Activated T-cell treated with anti-CD3 and anti-CD28 coated beads, Interleukin-2, amount 50 U/mL, for 1 hour (primary cell): ENCODE results near the gene DGKI.

ENCODE experiments used
- DNase-seq: peaks from one replicate; pipeline ENCODE4 v3.0.0-alpha.2; 2020

DGKI gene

GRCh38 chr7:137519181-137519691 lies 327.5 kb downstream of the DGKI start:
- no peak for DNase-seq

- no peak for DNase-seq
Observed at GRCh38 chr7:137513091-137513490, 333.7 kb downstream of the DGKI start.

GRCh38 chr7:137507096-137507495 lies 339.7 kb downstream of the DGKI start:
- no peak for DNase-seq

DNA sequence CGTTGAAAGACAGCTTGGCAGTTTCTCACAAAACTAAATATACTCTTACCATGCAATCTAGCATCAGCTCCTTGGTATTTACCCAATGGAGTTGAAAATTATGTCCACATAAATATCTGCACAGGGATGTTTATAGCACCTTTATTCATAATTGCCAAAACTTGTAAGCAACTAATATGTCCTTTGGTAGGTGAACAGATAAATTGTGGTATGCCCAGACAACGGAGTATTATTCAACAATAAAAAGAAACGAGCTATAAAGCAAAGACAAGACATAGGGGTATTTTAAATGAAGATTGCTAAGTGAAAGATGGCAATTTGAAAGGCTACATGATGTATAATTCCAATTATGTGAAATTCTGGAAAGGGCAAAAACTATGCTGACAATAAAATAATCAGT lies 340.7 kb downstream of the DGKI start:
- no peak for DNase-seq

DNA sequence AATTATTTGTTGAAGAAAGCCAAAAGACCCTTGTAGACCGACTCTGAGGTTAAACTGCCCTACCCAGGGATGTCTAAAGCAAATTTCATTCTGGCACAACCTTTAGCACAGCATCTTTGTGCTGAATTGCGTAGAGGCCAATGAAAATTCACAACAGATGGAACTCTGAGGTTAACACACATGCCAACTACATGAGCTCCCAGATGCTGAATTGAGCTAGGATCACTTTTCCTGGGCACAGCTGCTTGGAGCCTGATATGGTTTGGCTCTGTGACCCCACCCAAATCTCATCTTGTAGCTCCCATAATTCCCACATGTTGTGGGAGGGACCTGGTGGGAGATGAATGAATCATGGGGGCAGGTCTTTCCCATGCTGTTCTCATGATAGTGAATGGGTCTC lies 345.2 kb downstream of the DGKI start:
- no peak for DNase-seq

DNA sequence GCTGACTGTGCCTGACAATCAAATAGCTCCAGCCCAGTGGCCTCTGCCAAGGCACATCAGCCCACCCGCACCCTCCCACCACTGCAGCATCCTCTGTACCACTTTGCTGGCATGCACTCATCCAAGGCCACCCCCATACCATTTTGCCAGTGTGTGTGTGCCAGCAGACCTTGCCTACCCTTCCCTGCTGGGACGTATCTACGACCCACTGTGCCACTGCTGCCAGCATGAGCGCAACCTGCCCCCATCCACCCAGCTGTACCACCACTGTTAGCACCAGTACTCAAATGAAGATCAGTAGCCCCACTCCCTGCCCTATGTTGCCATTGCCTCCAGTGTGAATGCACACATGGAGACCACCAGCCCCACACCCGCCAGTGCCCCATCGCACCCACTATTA lies 353.9 kb downstream of the DGKI start:
- DNase-seq: no peak

- no peak for DNase-seq
Observed at GRCh38 chr7:137489880-137490279, 356.9 kb downstream of the DGKI start.

DNA sequence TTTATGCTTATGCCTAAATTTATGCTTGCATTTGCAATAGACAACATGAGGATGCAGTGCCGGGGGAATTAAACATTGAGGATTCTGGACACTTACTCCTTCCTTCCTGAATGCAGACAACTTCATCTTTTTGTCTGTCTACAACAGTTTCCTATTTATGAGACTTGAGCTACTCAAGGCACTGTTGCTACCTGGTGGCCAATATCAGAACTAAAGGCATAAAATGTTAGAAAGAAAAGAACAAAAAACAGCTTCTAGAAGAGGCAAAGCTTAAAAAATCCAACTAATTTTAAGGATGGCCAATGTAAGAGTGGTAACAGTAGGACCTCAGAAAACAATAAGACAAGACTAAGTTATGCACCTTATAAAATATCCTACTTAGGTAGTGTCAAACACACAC lies 358.7 kb downstream of the DGKI start:
- DNase-seq: no peak

DNA sequence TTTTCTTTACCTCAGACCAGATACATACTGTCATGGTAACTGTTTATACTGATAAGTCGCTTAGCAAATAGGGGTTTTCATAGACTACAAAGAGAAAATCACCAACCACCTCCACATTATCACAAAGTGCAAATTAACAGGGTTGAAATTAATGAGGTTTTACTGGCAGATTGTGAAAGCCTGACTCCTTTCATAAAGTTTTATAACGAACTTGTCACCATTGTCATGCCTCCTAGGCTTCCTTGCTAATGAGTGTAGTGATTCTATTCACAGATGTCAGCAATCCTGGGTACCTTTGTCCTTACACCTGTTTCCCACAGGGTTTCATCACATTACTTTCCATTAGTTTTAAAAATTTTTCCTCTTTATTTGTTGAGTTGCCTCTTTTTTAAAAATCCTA lies 361.0 kb downstream of the DGKI start:
- DNase-seq: no peak

DNA sequence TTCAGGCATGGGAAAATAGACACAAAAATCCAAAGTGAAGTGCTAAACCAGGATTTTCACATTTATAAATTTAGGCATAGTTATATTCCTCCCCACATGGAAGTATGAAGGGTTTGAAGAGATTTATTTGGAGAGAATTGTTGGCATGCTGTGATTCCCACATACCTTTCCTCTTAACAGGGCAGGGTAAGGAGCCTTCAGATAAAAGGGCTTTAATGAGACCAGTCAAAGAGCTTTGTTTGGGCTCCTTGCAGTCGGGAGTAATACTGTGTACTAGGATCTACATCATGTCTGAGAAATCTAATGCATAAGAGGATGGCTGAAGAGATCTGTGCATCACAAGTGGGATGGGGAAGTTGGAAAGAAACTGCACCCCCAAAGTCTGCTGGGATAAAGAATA lies 362.4 kb downstream of the DGKI start:
- DNase-seq: no peak

DNA sequence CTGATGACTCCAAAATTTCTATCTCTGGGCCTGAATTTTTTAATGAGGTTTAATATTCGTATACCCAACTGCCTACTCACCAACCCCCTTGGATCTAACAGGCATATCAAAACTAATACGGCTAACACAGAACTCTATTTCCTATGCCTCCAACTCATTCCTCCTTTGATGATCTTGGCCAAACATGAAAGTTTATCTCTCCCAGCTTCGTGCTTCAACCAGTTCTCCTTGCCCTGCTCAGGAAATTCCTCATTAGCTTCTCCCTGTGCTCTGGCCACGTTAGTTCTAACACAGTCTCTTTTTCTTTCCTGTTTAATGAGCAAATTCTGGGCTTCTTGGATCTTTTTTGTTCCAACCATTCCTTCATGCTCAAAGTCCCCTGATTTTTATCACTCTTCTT lies 364.3 kb downstream of the DGKI start:
- DNase-seq: no peak

DNA sequence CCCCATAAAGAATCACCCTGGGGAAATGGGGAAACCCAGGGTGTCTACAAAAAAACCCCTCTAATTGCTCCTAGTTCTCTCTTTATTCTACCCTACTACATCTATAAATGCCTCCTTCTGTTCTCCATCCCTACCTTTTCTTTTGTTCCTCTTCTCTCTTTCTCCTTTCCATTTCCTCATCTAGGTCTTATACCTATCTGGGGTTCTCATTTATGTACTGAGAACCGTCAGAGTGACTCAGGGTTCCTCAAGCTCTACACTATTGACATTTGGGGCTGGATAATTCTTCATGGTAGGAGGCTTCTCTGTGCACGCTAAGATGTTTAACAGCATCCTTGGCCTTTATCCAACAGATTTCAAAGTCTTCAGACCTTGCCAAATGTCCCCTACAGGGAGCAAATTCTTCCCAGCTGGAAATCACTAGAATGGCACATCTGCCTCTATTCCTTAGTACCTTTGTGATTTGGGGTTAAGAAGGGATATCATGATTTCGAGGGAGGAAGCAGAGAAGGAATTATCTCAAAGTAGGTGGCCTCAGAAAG lies 365.9 kb downstream of the DGKI start:
- DNase-seq: no peak

DNA sequence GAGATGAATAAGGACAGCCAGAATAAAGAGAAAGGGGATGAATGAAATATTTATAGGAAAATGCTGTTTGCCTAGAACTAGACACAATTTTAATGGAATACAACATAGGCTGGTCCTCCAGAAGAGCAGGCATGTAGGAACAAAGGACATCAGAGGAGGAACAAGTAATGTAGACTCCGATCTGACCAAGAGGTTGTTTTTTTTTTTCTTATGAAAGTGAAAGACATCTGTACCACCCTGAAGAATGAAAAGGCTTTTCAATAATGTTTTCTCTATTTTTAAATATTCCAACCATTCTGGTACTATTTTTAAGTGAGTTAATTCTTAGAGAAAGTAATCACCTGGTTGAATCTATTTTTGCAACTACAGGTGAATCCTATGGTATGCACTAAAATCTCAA lies 366.4 kb downstream of the DGKI start:
- no peak for DNase-seq

- no peak for DNase-seq
Observed at GRCh38 chr7:137476937-137477336, 369.8 kb downstream of the DGKI start.

- no peak for DNase-seq
Observed at GRCh38 chr7:137475966-137476365, 370.8 kb downstream of the DGKI start.

DNA sequence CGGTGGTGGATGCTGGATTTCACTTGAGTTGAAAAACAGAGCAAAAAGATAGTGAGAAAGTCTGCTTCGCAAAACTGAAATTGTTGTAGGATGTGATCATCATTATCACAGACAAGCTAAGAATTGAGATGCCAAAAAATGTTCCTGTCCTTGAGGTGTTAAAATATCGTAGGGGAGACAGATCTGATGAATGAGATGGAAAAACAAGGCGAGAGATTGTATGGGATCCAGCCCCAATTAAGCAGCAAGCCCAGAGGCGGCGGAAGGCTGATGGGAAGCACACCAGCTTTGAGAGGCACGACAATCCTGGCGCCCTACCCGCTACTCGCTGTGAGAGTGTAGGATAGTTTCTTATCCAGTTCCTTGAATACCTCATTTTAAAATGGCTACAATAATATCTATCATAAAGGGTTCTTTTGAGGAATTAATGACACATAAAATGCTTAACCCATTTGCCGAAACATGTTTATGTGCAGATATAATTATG lies 372.2 kb downstream of the DGKI start:
- no peak for DNase-seq

DNA sequence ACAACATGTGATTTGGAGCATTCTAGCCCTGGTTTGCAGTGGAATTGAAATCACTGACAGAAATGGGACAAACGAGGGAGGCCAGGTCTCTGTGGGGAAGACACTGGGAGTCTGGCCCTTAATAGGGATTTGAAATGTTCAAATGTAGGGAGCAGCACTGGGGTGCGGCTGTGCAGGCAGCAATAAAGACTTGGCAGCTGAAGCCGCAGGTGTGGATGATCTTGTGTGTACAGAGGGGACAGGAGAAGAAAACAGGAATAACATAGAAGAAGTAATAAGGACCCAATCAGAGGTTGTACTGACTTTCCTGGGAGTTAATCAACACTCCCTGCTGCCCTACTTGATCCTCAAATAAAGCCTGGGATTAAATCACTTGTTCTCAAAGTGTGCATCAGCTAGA lies 375.6 kb downstream of the DGKI start:
- DNase-seq: no peak

GRCh38 chr7:137469858-137470257 lies 376.9 kb downstream of the DGKI start:
- no peak for DNase-seq

DNA sequence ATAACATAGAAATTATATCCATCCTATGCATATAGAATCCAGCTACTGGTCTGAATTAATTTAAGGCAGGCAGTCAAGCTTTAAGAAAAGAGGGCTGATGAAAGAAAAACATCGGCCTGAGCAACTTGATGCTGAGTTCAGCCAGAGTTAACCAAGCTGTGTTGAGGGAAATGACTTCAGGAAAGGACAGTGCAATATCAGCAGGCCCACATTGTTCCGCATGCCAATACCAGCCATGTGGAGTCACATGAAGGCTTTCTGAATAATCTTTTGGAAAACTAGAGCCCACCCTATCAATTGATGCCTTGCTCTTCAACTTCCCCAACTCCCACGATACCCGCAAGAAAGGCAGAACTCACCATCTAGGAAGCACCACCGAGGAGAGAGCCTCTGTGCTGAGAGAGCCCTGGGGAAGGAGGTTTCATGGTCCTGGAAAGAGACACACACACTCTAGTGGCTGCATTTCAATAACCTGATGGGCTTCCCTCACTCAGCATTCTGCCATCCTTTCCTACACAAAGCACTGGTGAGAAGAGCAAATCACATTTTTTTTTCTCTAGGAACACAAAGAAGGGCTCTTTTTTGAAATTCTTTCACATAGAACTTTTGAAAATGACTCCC lies 377.5 kb downstream of the DGKI start:
- no peak for DNase-seq

- DNase-seq: no peak
Observed at GRCh38 chr7:137462847-137463246, 383.9 kb downstream of the DGKI start.

- DNase-seq: no peak
Observed at GRCh38 chr7:137462074-137462715, 384.6 kb downstream of the DGKI start.

- DNase-seq: no peak
Observed at GRCh38 chr7:137458399-137458798, 388.4 kb downstream of the DGKI start.

DNA sequence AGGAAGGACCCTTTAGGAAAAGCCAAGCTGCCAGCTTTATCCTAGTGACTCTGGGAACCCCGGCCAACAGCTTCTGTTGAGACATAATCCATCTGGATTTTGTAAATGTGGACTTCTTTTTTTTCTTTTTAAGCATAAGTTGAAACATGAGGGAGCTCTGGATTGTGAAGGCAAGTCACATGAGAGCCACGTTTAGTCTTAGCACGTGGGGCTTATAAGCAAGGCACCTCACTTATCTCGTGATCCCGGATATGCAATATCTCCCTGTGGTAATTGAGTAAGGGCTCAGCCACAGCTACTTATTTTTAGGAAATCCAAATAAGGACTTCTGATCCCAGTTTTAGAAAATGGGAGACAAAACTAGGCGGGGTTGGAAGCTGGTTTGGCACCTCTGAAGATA lies 392.0 kb downstream of the DGKI start:
- no peak for DNase-seq

DNA sequence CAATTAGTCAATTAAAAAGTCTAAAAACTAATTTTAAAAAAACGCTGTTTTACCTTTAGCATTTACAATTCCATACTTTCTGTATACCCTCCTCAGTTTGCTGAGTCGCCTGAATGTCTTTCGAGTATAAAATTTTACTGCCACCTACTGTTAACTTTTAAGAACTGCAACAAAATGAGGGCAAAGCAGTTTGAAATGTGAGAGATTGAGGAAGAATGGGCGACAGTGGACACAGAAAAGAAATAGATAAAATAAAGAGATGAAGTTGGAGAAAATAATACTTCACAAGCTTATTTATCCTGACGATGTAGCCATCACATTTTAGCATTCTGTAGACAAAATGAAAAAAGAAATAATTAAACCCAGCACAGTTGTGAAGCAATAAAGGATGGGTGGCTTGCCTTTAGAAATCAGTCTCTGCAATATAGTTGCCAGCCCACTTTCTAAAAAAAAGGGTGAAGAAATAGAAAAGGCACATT lies 392.5 kb downstream of the DGKI start:
- DNase-seq: no peak
